H1 (cell line): ENCODE data around the gene MAPK8IP1. TPM values are rescaled to one million over a fixed set of nuclear protein-coding genes. Genes with fewer than 3 reads are reported as not detected.

ENCODE experiments used
- CTCF ChIA-PET: fragments of 300-600 bp; sonication (Branson Sonifier 250); formaldehyde crosslinking; loops from one replicate; lab custom pipeline; 2021; ENCODE audit not compliant: partially characterized antibody; lab: Charles Lee
- POLR2A ChIA-PET: fragments of 300-600 bp; sonication (Branson Sonifier 250); formaldehyde crosslinking; loops from one replicate; lab custom pipeline; 2021; ENCODE audit warnings: inconsistent platforms; ENCODE audit not compliant: partially characterized antibody; lab: Charles Lee
- DNase-seq, 2 experiments: peaks; one replicate each; pipeline versions ENCODE4 v3.0.0 to v3.0.0-alpha.2; 2010 to 2022; ENCODE audit warnings: low spot score in 2 of 2, low read depth in 1 of 2, mixed read lengths in 1 of 2
- FAIRE-seq: peaks from 2 replicates; lab custom pipeline; 2011; peaks lifted over from hg19 to GRCh38; lab: Jason Lieb, UNC
- H2AFZ ChIP-seq: 2 replicates; pipeline ENCODE4 v1.8.1; 2012; ENCODE audit warnings: low read length, inconsistent platforms
- H2AK5ac ChIP-seq: 2 replicates; pipeline ENCODE4 v1.6.1; 2013; ENCODE audit warnings: low read depth, low read length
- H2BK120ac ChIP-seq: replicated peaks from 2 replicates; pipeline ENCODE3; 2013; ENCODE audit warnings: low read depth, low read length, inconsistent platforms
- H2BK12ac ChIP-seq: 2 replicates; pipeline ENCODE4 v1.6.1; 2013; ENCODE audit warnings: low read depth, low read length
- H2BK15ac ChIP-seq: 2 replicates; pipeline ENCODE4 v1.6.1; 2013; ENCODE audit warnings: low read length
- H2BK20ac ChIP-seq: 2 replicates; pipeline ENCODE4 v1.6.1; 2013; ENCODE audit warnings: low read length
- H2BK5ac ChIP-seq: 2 replicates; pipeline ENCODE4 v1.6.1; 2013; ENCODE audit warnings: low read depth, low read length
- H3K14ac ChIP-seq: 2 replicates; pipeline ENCODE4 v1.6.1; 2013; ENCODE audit warnings: inconsistent platforms; ENCODE audit not compliant: insufficient read length
- H3K18ac ChIP-seq: 2 replicates; pipeline ENCODE4 v1.6.1; 2013; ENCODE audit warnings: low read length; ENCODE audit errors: extremely low read depth
- H3K23ac ChIP-seq: 2 replicates; pipeline ENCODE4 v1.6.1; 2013; ENCODE audit warnings: inconsistent platforms; ENCODE audit not compliant: insufficient read length
- H3K23me2 ChIP-seq: 2 replicates; pipeline ENCODE4 v1.6.1; 2013; ENCODE audit warnings: low read depth, low read length
- H3K27ac ChIP-seq: 2 replicates; pipeline ENCODE4 v1.6.1; 2011; ENCODE audit warnings: low read depth, low read length, inconsistent platforms
- H3K27me3 ChIP-seq, 4 experiments: replicated peaks in 1 of 4; 1 replicate in 1 of 4; 2 replicates in 3 of 4; pipeline versions ENCODE4 v1.6.1 to v1.8.1; 2011 to 2013; ENCODE audit warnings: low read length in 3 of 4, mild to moderate bottlenecking in 3 of 4, inconsistent platforms in 2 of 4, mixed read lengths in 2 of 4, moderate library complexity in 1 of 4; ENCODE audit not compliant: control insufficient read depth in 3 of 4, insufficient read depth in 3 of 4; ENCODE audit errors: extremely low read depth in 1 of 4
- H3K36me3 ChIP-seq, 4 experiments: 2 replicates each; pipeline versions ENCODE4 v1.6.1 to v1.8.1; 2011 to 2013; ENCODE audit warnings: mild to moderate bottlenecking in 4 of 4, low read length in 3 of 4, moderate library complexity in 2 of 4, control low read depth in 1 of 4, inconsistent platforms in 1 of 4; ENCODE audit not compliant: insufficient read depth in 4 of 4, control insufficient read depth in 2 of 4
- H3K4ac ChIP-seq: replicated peaks from 2 replicates; pipeline ENCODE3; 2013; ENCODE audit warnings: low read length, low read depth, mixed read lengths, inconsistent platforms; ENCODE audit not compliant: insufficient read length
- H3K4me1 ChIP-seq, 4 experiments: replicated peaks in 1 of 4; 1 replicate in 1 of 4; 2 replicates in 3 of 4; pipeline versions ENCODE4 v1.6.1 to v1.8.1; 2011 to 2013; ENCODE audit warnings: low read length in 3 of 4, inconsistent platforms in 2 of 4, mixed read lengths in 1 of 4; ENCODE audit not compliant: insufficient read depth in 4 of 4, control insufficient read depth in 3 of 4
- H3K4me2 ChIP-seq, 2 experiments: 2 replicates each; pipeline versions ENCODE4 v1.6.1 to v1.8.1; 2011 to 2013; ENCODE audit warnings: low read depth in 2 of 2, low read length in 2 of 2, control low read depth in 1 of 2, inconsistent platforms in 1 of 2, mild to moderate bottlenecking in 1 of 2; ENCODE audit not compliant: insufficient read depth in 1 of 2
- H3K4me3 ChIP-seq, 4 experiments: fragments of 200-600, 300-600 bp in 1 of 4; sonication (generic), shearing (Covaris generic), sonication (Bioruptor Twin) in 1 of 4; 2 replicates each; pipeline versions ENCODE4 v1.5.1 to v1.8.1; 2011 to 2016; ENCODE audit warnings: low read length in 4 of 4, low read depth in 3 of 4, control low read depth in 2 of 4, inconsistent platforms in 2 of 4, mild to moderate bottlenecking in 2 of 4, mixed read lengths in 1 of 4, moderate library complexity in 1 of 4; ENCODE audit not compliant: insufficient read depth in 2 of 4; ENCODE audit errors: extremely low read depth in 1 of 4
- H3K56ac ChIP-seq: replicated peaks from 2 replicates; pipeline ENCODE3; 2013; ENCODE audit warnings: low read depth, mild to moderate bottlenecking, mixed read lengths, low read length, inconsistent platforms; ENCODE audit not compliant: insufficient read length
- H3K79me1 ChIP-seq: 2 replicates; pipeline ENCODE4 v1.6.1; 2013; ENCODE audit warnings: low read depth, low read length, control low read depth
- H3K79me2 ChIP-seq, 2 experiments: 2 replicates each; pipeline versions ENCODE4 v1.6.1 to v1.8.1; 2012 to 2013; ENCODE audit warnings: low read length in 2 of 2, mild to moderate bottlenecking in 2 of 2, inconsistent platforms in 1 of 2; ENCODE audit not compliant: insufficient read depth in 2 of 2, control insufficient read depth in 1 of 2
- H3K9ac ChIP-seq, 4 experiments: replicated peaks in 1 of 4; 1 replicate in 1 of 4; 2 replicates in 3 of 4; pipeline versions ENCODE4 v1.6.1 to v1.8.1; 2011 to 2013; ENCODE audit warnings: low read depth in 3 of 4, low read length in 3 of 4, control low read depth in 2 of 4, mild to moderate bottlenecking in 2 of 4, moderate library complexity in 2 of 4, inconsistent platforms in 1 of 4; ENCODE audit errors: extremely low read depth in 1 of 4
- H3K9me3 ChIP-seq, 2 experiments: 2 replicates each; pipeline versions ENCODE4 v1.6.1 to v1.8.1; 2012 to 2013; ENCODE audit warnings: mild to moderate bottlenecking in 2 of 2, moderate library complexity in 2 of 2, control low read depth in 1 of 2, inconsistent platforms in 1 of 2, low read depth in 1 of 2, low read length in 1 of 2, mixed read lengths in 1 of 2; ENCODE audit not compliant: insufficient read depth in 2 of 2
- H4K20me1 ChIP-seq, 2 experiments: replicated peaks in 1 of 2; 2 replicates each; pipeline versions ENCODE3 to v1.8.1; 2011 to 2013; ENCODE audit warnings: inconsistent platforms in 2 of 2, low read length in 2 of 2, mild to moderate bottlenecking in 1 of 2; ENCODE audit not compliant: insufficient read depth in 2 of 2, control insufficient read depth in 1 of 2
- H4K5ac ChIP-seq: 2 replicates; pipeline ENCODE4 v1.6.1; 2013; ENCODE audit warnings: low read length, low read depth, mixed read lengths, inconsistent platforms; ENCODE audit not compliant: insufficient read length
- H4K8ac ChIP-seq: 2 replicates; pipeline ENCODE4 v1.8.0; 2013; ENCODE audit warnings: mild to moderate bottlenecking, moderate library complexity, low read length, inconsistent platforms; ENCODE audit not compliant: insufficient read depth; ENCODE audit errors: extremely low read depth
- H4K91ac ChIP-seq: replicated peaks from 2 replicates; pipeline ENCODE3; 2013; ENCODE audit warnings: low read length, mixed read lengths, inconsistent platforms; ENCODE audit not compliant: insufficient read length
- POLR2A ChIP-seq, 2 experiments: IDR thresholded peaks; 1 replicate in 1 of 2; 2 replicates in 1 of 2; pipeline ENCODE4 v1.6.1; 2011; ENCODE audit warnings: low read depth in 2 of 2, low read length in 2 of 2, mild to moderate bottlenecking in 2 of 2; ENCODE audit errors: control extremely low read depth in 1 of 2
- WGBS, 2 experiments: shearing (Covaris generic) in 1 of 2; methylation state at CpG; one replicate each; pipeline versions ENCODE4 v1.1.6 to v1.1.7; 2013 to 2015; ENCODE audit warnings: low lambda C conversion rate in 2 of 2, mixed read lengths in 2 of 2, inconsistent platforms in 1 of 2, low coverage in 1 of 2, missing lambda C conversion rate in 1 of 2; ENCODE audit not compliant: insufficient replicate concordance in 2 of 2, insufficient coverage in 1 of 2, insufficient read length in 1 of 2; ENCODE audit errors: extremely low coverage in 1 of 2, missing lambda C conversion rate in 1 of 2; 5-methylcytosine and 5-hydroxymethylcytosine counted together
- polyA plus RNA-seq, 7 experiments: library from polyadenylated mRNA; depleted of rRNA in 3 of 7; stranded (reverse) in 5 of 7; unstranded in 2 of 7; fragments of >200 nt in 5 of 7; fragments of 200-250 nt in 2 of 7; gene quantifications; 1 replicate in 5 of 7; 2 replicates in 1 of 7; 4 replicates in 1 of 7; pipeline versions ENCODE4 v1.2.1 to v1.2.3, GENCODE V29; 2011 to 2013; ENCODE audit warnings: missing spikeins in 2 of 7, mixed read lengths in 2 of 7
- total RNA-seq: library from RNA; stranded (reverse); fragmentation: NEBNext Ultra II Directional; extraction: Animal tissue kit (Norgen Biotek cat#: 25700); gene quantifications from 2 replicates; pipeline ENCODE4 v1.2.1, GENCODE V29; 2021

MAPK8IP1 gene
- total and polyA plus RNA-seq, 2 of the 8 experiments (the other 6 are each of a cell fraction or from before 2014, with no cell fraction given): 32.4 to 40.1 TPM

- Histone ChIP-seq H3K18ac (no peak overlapping the region), H3K27me3 (no peaks in the 10 kb centered on the region), H3K4me3 (no peak overlapping the region), H2BK12ac (no peak overlapping the region), H3K36me3 (peaks cover 9 to 26% (median 14%) of the 10 kb centered on the region in 4 experiments; a peak in 7 of 8 replicates), H3K4ac (no peak overlapping the region), H3K14ac (no peak overlapping the region), H3K27ac (no peak overlapping the region), H2BK15ac (no peak overlapping the region), H2BK5ac (peak overlapping the region; percentile 17; the same call in 1 of the 2 replicates), H4K91ac (no peak overlapping the region), H2BK120ac (no peak overlapping the region), H3K56ac (no peak overlapping the region), H4K8ac (no peak overlapping the region; the same call in 1 of the 2 replicates), H3K23me2 (no peaks in the 10 kb centered on the region), H3K9ac (no peak overlapping the region), H4K20me1 (no peaks in the 10 kb centered on the region), H3K4me2 (no peak overlapping the region), H2AK5ac (no peak overlapping the region), H3K79me2 (no peaks in the 10 kb centered on the region), H3K23ac (no peak overlapping the region), H3K4me1 (peaks cover 0 to 5% (median 0%) of the 10 kb centered on the region in 4 experiments; a peak in 1 of 7 replicates), H2AFZ (no peak overlapping the region), H3K9me3 (no peaks in the 10 kb centered on the region), H4K5ac (no peak overlapping the region), H2BK20ac (no peak overlapping the region), H3K79me1 (no peaks in the 10 kb centered on the region; the same call in 1 of the 2 replicates)
- CTCF ChIA-PET: interaction anchor here (0.6 to 1.9 kb wide), 5 partner anchors 11 to 91 kb away, joined by 3 to 7 read pairs (median 5); no protein-coding TSS in a partner anchor
- POLR2A ChIA-PET: interaction anchor here (1.2 to 13.6 kb wide), 2 partner anchors 12 to 393 kb away, joined by 3 to 115 read pairs; partner anchors contain the start of gene LARGE2
- FAIRE-seq (no peak), DNase-seq (no peak)
- 94% methylated on average over 8 of the region's 8 CpGs; no CpG with 5 or more reads in 1 of the 2 experiments for WGBS, 2 experiments
- no peak for TF ChIP-seq POLR2A (IDR thresholded peaks at IDR 0.05; ENCODE audit: control extremely low read depth in 1 of 2, low read depth in 2 of 2, low read length in 2 of 2)
Measured at GRCh38 chr11:45935349-45936064, 50.1 kb downstream of the MAPK8IP1 start.
